Skin epidermis (tissue), 12 donors: ENCODE measurements around the gene TMEM42.
"Not testable (repeated sequence)": the region's sequence is repeated elsewhere in the genome, so short reads cannot be mapped to it uniquely, and the experiment has no call there.

Source experiments
- H3K27ac ChIP-seq, 21 experiments: fragments of 200-600 bp; sonication (generic) in 11 of 21; one replicate each; pipeline ENCODE4 v1.5.0; 2020; ENCODE audit warnings: mild to moderate bottlenecking in 3 of 21, inconsistent platforms in 2 of 21, moderate library complexity in 2 of 21
- H3K4me3 ChIP-seq, 7 experiments: fragments of 200-600 bp; sonication (generic) in 2 of 7; one replicate each; pipeline ENCODE4 v1.5.0; 2020; ENCODE audit warnings: inconsistent platforms in 2 of 7, mild to moderate bottlenecking in 2 of 7, moderate library complexity in 1 of 7

TMEM42 gene

DNA sequence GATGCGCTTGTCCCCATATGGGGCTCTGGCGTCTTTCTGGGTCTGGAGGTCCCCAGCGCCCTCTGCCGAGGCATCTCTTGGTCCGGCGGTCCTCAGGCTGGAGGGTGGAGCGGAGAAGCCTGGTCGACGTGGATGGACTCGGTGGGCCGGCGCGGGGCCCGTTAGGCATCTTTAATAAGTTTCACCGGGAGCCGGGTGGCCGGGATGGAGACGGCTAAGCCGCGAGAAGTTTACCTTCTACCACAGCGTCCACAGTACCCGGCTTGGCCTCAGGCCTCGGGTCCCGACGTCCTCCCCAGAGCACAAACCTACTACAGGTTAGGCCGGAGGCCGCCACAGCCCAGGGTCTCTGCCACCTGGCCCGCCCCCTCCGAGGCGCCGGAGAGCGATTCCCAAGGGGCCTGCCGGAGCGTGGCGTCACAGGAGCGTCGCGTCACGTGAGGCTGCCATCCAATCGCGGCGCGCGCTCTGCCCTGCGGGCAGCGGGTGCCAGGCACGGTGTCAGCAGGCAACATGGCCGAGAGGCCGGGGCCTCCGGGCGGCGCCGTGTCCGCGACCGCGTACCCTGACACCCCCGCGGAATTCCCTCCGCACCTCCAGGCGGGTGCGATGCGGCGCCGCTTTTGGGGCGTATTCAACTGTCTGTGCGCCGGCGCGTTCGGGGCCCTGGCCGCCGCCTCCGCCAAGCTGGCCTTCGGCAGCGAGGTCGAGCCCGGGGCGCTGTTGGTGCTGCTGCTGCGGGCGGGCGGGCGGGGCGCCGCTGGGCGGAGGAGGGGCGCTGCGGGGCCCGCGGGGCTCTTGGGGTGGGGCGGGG, at the start of gene TMEM42:
Gene TMEM42, plus strand, starts transcription at position 501 of the 814 bp plus-strand sequence. Its CDS starts 13 bp downstream, at position 514.
- peak within 1 kb of the TSS; percentile 41 to 70 (median 65) for H3K4me3 ChIP-seq
- peak within 1 kb of the TSS; percentile 72 to 96 (median 89) for H3K27ac ChIP-seq

DNA sequence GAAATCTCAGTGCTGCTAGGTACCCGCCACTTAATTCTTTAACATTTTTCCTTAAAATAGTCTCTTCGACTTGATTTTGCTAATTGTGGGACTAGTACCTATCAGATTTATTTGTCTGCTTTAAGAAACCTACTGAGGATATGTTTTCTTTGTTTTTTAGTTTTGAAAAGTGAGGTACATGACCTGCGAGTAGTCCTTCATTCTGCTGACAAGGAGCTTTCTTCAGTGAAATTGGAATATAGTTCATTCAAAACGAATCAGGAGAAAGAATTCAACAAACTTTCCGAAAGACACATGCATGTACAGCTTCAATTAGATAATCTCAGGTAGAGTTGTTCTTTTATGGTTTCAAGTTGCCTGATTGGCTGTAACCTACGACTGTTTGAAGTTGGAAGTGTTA, 47.0 kb upstream of the TMEM42 start:
- Histone ChIP-seq H3K27ac (no peak overlapping the region), H3K4me3 (no peak overlapping the region)

DNA sequence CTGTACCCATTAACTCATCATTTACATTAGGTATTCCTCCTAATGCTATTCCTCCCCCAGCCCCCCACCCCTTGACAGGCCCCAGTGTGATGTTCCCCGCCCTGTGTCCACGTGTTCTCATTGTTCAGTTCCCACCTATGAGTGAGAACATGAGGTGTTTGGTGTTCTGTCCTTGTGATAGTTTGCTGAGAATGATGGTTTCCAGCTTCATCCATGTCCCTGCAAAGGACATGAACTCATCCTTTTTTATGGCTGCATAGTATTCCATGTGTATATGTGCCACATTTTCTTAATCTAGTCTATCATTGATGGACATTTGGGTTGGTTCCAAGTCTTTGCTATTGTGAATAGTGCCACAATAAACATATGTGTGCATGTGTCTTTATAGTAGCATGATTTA, 45.4 kb upstream of the TMEM42 start:
- not testable (repeated sequence) for H3K27ac ChIP-seq, H3K4me3 ChIP-seq

DNA sequence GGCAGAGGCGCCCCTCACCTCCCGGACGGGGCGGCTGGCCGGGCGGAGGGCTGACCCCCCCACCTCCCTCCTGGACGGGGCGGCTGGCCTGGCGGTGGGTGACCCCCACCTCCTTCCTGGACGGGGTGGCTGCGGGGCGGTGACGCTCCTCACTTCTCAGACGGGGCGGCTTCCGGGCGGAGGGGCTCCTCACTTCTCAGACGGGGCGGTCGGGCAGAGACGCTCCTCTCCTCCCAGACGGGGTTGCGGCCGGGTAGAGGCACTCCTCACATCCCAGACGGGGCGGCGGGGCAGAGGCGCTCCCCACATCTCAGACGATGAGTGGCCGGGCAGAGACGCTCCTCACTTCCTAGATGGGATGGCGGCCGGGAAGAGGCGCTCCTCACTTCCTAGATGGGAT, 40.5 kb upstream of the TMEM42 start:
- H3K27ac ChIP-seq, H3K4me3 ChIP-seq: not testable (repeated sequence)

DNA sequence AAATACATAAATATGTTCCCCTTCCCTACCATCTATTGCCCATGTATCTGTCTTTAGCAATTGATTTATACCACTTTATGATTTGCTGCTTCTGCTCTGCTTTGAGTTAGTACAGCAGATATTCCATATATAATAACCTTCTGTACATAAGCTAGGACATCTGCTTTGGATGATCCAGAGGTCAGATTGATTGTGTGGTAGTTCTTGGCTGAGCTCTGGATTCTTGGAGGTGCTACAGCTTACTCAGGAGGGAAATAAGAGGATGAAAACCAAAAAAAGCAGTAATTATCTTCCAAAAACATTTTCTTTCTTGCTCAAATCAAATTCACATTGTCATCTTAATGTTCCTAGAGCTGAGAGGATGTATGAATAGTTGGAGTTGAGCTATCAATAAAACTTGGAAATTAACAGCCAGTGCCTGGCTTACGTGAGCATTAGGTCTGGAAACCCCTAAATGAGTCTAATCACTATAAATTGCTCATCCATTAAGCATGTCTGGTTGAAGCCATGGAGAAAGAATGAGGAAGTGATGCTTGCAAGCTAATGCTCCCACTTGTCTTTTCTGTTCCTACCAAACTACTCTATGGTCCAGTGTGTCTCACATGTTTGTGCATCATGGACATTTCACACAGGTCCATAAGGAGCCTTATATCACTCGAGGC, 36.3 kb upstream of the TMEM42 start:
- no peak overlapping the region for H3K27ac ChIP-seq
- H3K4me3 ChIP-seq: no peak overlapping the region

DNA sequence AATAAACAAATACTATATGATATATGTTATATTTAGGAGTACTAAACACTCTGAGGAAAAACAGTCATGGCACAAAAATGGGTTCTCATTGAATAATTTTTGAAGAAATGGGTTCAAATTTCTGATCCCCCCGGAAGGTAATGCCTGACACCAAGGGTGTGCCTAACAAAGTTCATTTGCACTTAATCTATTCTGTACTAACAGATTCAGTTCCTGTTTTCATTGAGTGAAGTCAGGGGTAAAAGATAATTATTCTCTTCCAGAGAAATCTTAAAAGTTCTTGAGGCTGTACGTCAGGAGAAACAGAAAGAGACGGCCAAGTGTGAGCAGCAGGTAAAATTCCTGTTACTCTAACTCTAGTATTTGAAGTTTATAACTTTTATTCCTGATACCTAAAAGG, 34.5 kb upstream of the TMEM42 start:
- no peak overlapping the region for H3K4me3 ChIP-seq
- H3K27ac ChIP-seq: no peak overlapping the region

DNA sequence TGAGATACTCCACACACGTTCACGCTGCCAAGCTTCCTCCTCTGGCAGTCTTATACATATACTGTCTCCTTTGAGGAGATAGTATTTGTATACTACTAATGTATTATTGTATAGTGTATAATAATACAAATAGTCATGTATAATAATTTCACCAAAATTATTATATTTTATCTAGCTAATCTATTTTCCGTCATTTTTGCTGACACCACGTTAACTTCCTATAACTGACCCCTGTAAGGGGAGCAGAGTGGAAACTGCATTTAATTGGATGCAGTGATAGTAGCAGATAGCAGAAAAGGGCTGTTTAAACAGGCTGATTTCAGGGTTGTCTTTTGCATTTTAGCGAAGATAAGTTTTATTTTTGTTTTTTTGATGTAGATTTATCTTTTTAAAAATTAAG, 30.5 kb upstream of the TMEM42 start:
- H3K4me3 ChIP-seq: no peak overlapping the region
- no peak overlapping the region for H3K27ac ChIP-seq

DNA sequence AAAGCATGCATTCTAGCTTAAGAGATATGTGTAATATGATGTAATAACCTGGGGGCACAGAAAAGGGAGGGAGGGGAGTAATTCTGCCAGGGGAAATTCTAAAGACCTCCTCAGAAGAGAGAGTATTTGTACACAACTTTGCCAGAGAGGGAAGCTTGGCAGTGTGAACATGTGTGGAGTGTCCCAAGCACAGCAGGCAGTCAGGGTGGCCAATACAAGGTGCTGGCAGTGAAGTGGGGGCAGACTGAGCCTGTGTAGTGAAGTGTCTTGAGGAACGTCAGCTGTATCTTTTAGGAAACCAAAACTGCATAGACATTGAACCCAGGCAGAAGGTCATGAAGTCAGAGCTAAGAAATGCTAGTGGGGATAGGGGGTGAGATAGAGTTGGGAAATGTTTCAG, 29.7 kb upstream of the TMEM42 start:
- Histone ChIP-seq H3K4me3 (no peak overlapping the region), H3K27ac (no peak overlapping the region)

DNA sequence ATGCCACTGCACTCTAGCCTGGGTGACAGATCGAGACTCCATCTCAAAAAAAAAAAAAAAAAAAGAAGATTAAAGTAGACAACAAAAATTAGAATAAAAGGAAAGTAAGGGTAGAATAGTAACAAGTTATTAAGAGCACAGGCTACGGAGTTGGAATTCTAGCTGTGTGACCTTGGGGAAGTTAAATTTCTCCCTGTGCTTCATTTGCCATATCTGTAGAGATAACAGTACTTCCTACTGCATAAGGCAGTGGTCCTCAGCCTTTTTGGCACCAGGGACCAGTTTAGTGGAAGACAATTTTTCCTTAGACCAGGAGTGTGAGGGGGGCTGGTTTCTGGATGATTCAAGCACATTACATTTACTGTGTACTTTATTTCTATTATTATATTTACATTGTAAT, 28.7 kb upstream of the TMEM42 start:
- no peak overlapping the region for H3K27ac ChIP-seq
- no peak overlapping the region for H3K4me3 ChIP-seq

DNA sequence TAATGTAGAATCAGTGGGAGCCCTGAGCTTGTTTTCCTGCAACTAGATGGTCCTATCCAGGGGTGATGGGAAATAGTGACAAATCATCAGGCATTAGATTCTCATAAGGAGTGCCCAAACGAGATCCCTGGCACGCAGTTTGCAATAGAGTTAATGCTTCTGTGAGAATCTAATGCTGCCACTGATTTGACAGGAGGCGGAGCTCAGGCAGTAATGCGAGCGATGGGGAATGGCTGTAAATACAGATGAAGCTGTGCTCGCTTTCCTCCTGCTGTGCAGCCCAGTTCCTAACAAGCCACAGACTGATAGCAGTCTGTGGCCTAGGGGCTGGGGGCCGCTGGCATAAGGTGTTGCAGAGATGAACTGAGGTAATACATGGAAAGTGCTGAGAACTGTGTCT, 28.3 kb upstream of the TMEM42 start:
- H3K4me3 ChIP-seq: no peak overlapping the region
- H3K27ac ChIP-seq: no peak overlapping the region

DNA sequence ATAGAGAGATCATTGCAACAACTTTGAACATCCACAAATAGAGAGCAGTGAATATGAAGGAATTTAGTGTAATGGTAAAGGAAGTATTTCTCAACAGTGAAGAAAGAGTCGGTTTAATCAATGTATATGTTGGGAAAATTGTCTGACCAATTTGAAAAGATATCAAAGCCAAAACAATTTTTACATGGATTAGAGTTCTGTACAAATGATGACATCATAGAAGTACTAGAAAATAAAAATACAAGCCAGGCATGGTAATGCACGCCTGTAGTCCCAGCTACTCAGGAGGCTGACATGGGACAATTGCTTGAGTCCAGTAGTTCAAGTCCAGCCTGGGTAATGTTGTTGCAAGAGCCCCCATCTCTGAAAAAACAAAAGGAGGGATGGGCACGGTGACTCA, 26.0 kb upstream of the TMEM42 start:
- H3K27ac ChIP-seq: no peak overlapping the region
- no peak overlapping the region for H3K4me3 ChIP-seq

DNA sequence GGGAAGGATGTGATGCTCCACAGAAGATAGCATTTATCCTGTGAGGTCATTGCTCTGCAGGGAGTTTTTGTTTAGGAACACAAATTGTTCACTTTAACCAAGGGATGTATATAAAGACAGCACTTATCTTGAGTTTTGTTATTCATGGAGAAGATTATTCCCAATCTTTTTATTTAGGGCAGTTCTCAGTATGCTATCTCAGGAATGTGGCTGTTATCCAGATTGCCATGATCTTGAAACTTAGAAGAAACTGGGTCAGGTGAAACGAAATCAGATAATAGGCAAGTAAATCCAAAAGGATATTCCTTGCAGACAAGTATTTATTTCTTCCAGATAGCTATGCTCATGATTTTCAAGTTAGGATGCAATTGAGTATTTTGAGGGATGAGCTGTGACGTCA, 19.3 kb upstream of the TMEM42 start:
- H3K4me3 ChIP-seq: no peak overlapping the region

DNA sequence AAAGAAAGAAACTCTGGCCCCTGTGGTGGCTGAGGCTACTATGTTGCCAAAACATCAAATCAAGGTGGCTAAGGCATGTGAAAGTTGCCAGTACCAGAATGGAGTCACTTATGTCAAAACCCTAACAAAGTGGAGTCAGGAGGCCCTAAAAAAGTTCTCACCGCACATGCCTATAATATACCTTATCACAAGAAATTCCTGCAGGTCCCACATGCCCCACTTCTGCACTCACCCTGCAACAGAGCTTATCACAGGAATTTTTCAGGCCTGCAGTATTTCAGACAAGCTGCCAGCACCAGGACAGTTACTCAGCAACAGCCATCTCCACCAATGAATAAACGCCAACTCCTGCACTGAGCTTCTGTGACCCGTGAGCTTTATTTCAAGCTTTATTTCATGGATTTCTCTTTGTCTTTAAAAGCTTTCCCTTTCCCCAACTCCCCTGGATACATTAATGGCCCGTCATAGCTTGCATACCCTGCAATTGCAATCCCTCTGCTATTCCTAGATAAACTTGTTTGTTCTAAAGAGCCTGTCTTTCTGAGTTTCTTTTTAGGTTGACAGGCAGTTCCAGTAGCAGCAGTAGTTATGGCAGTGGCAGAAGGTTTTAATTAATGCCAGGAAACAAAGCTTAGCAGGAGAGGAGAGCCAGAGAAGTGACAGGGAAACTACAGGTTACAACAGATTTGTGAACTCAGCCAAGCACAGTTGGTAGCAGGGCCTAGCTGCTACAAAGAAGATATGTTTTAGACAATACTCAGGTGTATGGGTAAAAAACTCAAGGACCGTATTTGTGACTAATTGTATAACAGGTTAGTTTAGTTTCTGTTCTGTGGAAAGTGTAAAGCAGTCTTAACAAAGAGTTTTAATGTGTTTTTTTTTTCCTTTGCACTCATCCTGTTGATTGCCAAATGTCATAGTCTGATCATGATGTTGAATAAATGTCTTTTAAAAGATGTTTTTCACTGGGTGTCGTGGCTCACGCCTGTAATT, 15.9 kb upstream of the TMEM42 start:
- Histone ChIP-seq H3K4me3 (no peak overlapping the region), H3K27ac (peak overlapping the region in 8 of 21 experiments; percentile 18 to 65 (median 36))

More for the DNA sequence above, 19.3 kb upstream of the TMEM42 start:
- H3K27ac ChIP-seq: no peak overlapping the region

DNA sequence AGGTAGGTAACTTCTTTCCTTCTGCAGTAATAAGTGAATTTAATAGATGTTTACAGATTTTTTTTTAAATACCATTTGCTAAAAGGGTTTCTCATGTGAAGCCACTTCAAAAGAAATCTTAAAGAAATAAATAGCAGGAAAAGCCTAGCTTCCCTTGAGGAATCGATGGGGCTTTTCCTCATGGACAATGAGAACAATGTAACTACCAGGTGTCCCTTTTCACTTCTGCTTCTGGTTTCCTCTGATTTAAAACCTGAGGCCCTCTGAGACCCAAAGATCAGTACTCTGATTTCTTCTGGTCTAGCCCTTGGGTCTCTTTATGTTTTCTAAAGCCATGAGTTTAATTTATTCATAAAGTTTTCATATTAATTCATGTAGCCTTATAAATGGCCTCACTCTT, 13.1 kb upstream of the TMEM42 start:
- Histone ChIP-seq H3K4me3 (no peak overlapping the region), H3K27ac (no peak overlapping the region)

DNA sequence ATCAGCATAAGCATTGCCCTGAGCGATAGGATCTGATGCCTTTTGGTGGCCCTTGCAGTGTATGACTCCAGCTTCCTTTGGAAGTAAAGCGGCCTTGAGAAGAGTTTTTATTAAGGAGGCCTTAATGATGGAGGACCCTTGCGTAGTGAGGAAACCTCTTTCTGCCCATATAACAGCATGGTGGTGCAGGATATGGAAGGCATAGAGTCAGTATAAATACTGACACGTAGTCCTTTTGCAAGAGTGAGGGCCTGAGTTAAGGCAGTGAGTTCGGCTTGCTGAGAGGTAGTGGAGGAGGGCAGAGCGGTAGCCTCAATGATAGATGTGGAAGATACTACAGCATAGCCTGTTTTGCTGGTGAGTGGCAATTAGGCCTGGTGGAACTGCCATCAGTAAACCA, 5.0 kb upstream of the TMEM42 start:
- H3K27ac ChIP-seq, H3K4me3 ChIP-seq: not testable (repeated sequence)

DNA sequence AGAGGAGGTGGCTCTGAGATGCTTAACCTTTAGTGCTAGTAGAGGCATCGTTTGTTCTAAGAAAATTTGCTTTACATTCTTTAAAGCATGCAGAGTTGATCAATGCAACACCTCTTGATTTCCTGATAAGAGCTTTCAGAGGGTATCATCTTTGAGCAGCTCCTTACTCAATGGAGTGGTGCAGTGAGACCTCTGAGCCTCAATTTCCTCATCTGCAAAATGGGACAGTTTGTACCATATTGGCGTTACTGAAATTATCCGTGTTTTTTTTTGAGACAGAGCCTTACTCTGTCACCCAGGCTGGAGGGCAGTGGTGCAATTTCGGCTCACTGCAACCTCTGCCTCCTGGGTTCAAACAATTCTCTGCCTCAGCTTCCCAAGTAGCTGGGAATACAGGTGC, 1.6 kb upstream of the TMEM42 start:
- H3K4me3 ChIP-seq: no peak overlapping the region
- H3K27ac ChIP-seq: no peak overlapping the region

DNA sequence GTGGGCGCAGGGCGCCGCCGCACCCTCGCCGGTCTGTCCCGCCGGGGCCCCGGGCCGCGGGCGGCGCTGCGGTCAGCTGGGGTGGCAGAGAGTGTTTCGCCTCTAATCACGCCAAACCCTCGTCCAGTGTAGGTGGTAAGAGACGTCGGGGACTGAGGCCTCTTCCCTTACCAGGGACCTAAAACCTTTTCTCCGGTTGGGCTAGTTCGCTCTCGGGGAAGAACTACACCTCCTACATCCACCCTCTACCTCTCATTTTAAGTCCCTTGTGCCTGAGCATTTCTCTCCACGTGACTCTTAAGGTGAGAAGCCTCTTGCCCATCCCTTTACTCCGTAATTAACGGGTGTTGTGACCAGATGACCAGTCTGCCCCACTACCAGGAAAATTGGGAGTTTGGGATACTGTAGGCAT, 520 bp downstream of the TMEM42 start:
- peak overlapping the region; percentile 72 to 96 (median 89) for H3K27ac ChIP-seq
- H3K4me3 ChIP-seq: peak overlapping the region; percentile 41 to 70 (median 65)

DNA sequence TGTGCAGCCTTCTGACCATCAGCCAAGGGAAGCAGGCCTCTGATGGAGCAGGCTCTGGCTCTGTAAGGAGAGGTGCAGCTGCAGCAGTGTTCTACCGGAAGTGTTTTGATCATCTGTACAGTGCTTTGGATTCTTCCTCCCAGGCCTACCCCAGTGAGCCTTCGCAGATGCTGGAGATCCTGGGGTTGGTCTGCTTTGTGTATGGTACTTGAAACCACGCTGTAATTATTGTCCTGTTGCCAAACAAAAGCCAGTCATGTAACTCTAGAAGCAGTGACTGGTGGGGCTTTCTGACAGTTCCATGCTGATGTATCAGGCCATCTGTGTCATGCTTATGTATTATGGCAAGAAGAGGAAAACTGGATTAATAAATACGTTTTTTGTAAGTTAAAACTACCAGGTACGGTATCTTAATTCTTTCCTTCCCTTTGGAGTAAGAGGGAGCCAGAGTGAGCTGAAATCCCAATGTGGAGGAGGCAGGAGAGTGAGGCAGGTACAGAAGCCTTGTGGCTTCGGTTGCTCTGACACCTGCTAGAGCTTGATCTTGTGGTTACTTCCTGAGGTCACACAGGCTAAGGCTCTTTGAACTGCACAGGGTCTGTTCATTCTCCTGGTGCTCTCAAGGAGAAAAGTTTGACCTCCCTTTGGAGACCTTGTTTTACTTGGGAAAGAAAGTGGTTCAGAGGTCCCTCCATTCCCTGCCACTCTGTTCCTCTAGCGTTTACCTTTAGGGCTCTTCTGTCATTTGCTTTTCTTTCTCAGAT, 3.7 kb downstream of the TMEM42 start:
- H3K27ac ChIP-seq: no peak overlapping the region
- H3K4me3 ChIP-seq: no peak overlapping the region

DNA sequence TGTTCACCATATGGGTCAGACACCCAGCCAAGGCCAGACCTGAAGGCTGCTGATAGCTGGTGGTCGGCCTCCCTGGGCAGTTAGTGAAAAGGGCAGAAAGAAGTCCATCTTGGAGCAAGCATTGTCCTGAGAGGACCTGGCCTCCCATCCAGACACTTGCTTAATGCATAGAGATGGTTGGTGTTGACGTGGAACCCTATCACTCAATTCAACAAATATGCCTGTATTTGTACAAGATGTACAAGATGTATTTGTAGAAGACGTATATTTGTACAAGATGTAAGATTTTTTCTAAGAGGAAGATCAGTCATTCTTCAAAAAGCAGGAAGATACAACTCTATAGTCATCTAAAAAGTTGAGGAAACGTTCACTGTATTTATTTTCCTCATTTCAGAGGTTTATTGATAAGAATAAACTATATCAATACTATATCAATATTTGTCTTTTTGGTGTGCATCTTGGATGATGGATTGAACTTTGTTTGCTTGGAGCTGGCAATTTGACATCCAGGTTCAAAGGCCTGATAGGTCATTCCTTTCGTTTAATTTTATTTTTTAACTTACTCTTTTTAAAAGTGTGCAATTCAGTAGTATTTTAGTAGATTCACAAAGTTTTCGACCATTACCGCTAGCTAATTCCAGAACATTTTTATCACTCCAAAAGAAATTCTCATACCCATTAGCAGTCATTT, 5.9 kb downstream of the TMEM42 start:
- H3K27ac ChIP-seq: no peak overlapping the region
- H3K4me3 ChIP-seq: no peak overlapping the region
